Measurements from ENCODE around the gene MTUS2. TPM values are rescaled to one million over a fixed set of nuclear protein-coding genes. Genes with fewer than 3 reads are reported as not detected.

The MTUS2 gene
- total and polyA plus RNA-seq, 4 donors = under 0.01 to 0.70 (median 0.15) TPM

GRCh38 chr13:28865149-28865744 lies 45.1 kb downstream of the MTUS2 start (continued):
- TF ChIP-seq JUND (IDR thresholded peaks at IDR 0.05) = no peak
- no peak for TF ChIP-seq FOXA1 (IDR thresholded peaks at IDR 0.05)

- H3K36me3 ChIP-seq (ENCODE audit: control insufficient read depth in 4 of 4, insufficient read depth in 3 of 4, low read depth in 1 of 4, low read length in 3 of 4) = no peaks in the 10 kb centered on the region
- no peaks in the 10 kb centered on the region for H3K4me1 ChIP-seq (ENCODE audit: control insufficient read depth in 4 of 4, insufficient read depth in 4 of 4, low read length in 3 of 4)
- H3K27me3 ChIP-seq (ENCODE audit: control insufficient read depth in 4 of 4, insufficient read depth in 4 of 4, low read length in 3 of 4) = no peaks in the 10 kb centered on the region
- H3K27ac ChIP-seq (ENCODE audit: low read depth in 1 of 2, low read length in 2 of 2) = no peak overlapping the region
- H3K9me3 ChIP-seq (ENCODE audit: control insufficient read depth in 4 of 4, low read length in 3 of 4) = no peaks in the 10 kb centered on the region
- H3K9ac ChIP-seq (ENCODE audit: low read depth in 1 of 2, low read length in 2 of 2) = no peak overlapping the region
- DNase-seq (ENCODE audit: low spot score) = no peak
- TF ChIP-seq REST (IDR thresholded peaks at IDR 0.05) (no peak), MAX (IDR thresholded peaks at IDR 0.05) (no peak), ZBTB33 (IDR thresholded peaks at IDR 0.05) (no peak), FOXA1 (IDR thresholded peaks at IDR 0.05) (no peak), RAD21 (IDR thresholded peaks at IDR 0.05) (no peak), RXRA (IDR thresholded peaks at IDR 0.05) (no peak), GABPA (IDR thresholded peaks at IDR 0.05 in 1 of 2, conservative IDR thresholded peaks at IDR 0.05 in 1 of 2) (no peak), EGR1 (IDR thresholded peaks at IDR 0.05; ENCODE audit: low read depth in 2 of 2) (no peak), HNF4A (conservative IDR thresholded peaks at IDR 0.05) (no peak), JUND (IDR thresholded peaks at IDR 0.05) (no peak), FOXA2 (IDR thresholded peaks at IDR 0.05) (no peak), TAF1 (conservative IDR thresholded peaks at IDR 0.05) (no peak), ATF3 (IDR thresholded peaks at IDR 0.05) (no peak), NR2F2 (IDR thresholded peaks at IDR 0.05) (no peak), CTCF (IDR thresholded peaks at IDR 0.05; ENCODE audit: low read depth, low read length, missing input control) (no peak)
- H3K4me3 ChIP-seq (ENCODE audit: low read depth in 1 of 3, low read length in 3 of 3) = no peak overlapping the region
- 83% methylated on average over 7 of the region's 7 CpGs for WGBS
Measured at GRCh38 chr13:28865951-28866350, 45.8 kb downstream of the MTUS2 start.
